HEK293 (cell line): ENCODE results near the gene SLC25A38.
A peak's percentile ranks its signal among the peaks of the same experiment; 100 is the strongest.

ENCODE experiments used
- EGR2 ChIP-seq: fragments of 450-650 bp; formaldehyde crosslinking; IDR thresholded peaks from 2 replicates; pipeline ENCODE4 v1.5.1; 2016; ENCODE audit warnings: low read depth, missing biosample characterization, missing genetic modification characterization
- GLI4 ChIP-seq: fragments of 450-650 bp; formaldehyde crosslinking; IDR thresholded peaks from 2 replicates; pipeline ENCODE4 v1.5.1; 2016; ENCODE audit warnings: missing biosample characterization, missing genetic modification characterization
- IKZF3 ChIP-seq: fragments of 450-650 bp; IDR thresholded peaks from 2 replicates; pipeline ENCODE4 v1.5.0; 2018; ENCODE audit warnings: missing biosample characterization, mild to moderate bottlenecking, missing genetic modification characterization, moderate library complexity
- KLF16 ChIP-seq: fragments of 450-650 bp; formaldehyde crosslinking; IDR thresholded peaks from 2 replicates; pipeline ENCODE4 v1.5.1; 2017; ENCODE audit warnings: missing biosample characterization, missing genetic modification characterization
- PRDM1 ChIP-seq: fragments of 450-650 bp; formaldehyde crosslinking; IDR thresholded peaks from 2 replicates; pipeline ENCODE4; 2016; ENCODE audit warnings: missing biosample characterization, missing genetic modification characterization
- PRDM2 ChIP-seq: fragments of 450-650 bp; formaldehyde crosslinking; IDR thresholded peaks from 2 replicates; pipeline ENCODE4 v1.5.1; 2016; ENCODE audit warnings: missing biosample characterization, missing genetic modification characterization, borderline replicate concordance
- SP3 ChIP-seq: fragments of 450-650 bp; formaldehyde crosslinking; IDR thresholded peaks from 2 replicates; pipeline ENCODE4 v1.5.1; 2016; ENCODE audit warnings: missing biosample characterization, missing genetic modification characterization
- ZBTB44 ChIP-seq: fragments of 450-650 bp; IDR thresholded peaks from 2 replicates; pipeline ENCODE4 v1.5.1; 2018; ENCODE audit warnings: missing biosample characterization, mild to moderate bottlenecking, missing genetic modification characterization
- ZNF10 ChIP-seq: fragments of 450-650 bp; formaldehyde crosslinking; IDR thresholded peaks from 2 replicates; pipeline ENCODE4 v1.5.1; 2017; ENCODE audit warnings: missing biosample characterization, missing genetic modification characterization
- ZNF146 ChIP-seq: fragments of 450-650 bp; formaldehyde crosslinking; IDR thresholded peaks from 2 replicates; pipeline ENCODE4 v1.5.1; 2016; ENCODE audit warnings: missing biosample characterization, missing genetic modification characterization
- ZNF157 ChIP-seq: fragments of 450-650 bp; formaldehyde crosslinking; IDR thresholded peaks from 2 replicates; pipeline ENCODE4 v1.5.1; 2016; ENCODE audit warnings: missing biosample characterization, missing genetic modification characterization
- ZNF175 ChIP-seq: fragments of 450-650 bp; formaldehyde crosslinking; IDR thresholded peaks from 2 replicates; pipeline ENCODE4 v1.5.1; 2016; ENCODE audit warnings: missing biosample characterization, missing genetic modification characterization
- ZNF223 ChIP-seq: fragments of 450-650 bp; formaldehyde crosslinking; IDR thresholded peaks from 2 replicates; pipeline ENCODE4 v1.5.1; 2016; ENCODE audit warnings: missing biosample characterization, missing genetic modification characterization
- ZNF280D ChIP-seq: fragments of 450-650 bp; formaldehyde crosslinking; IDR thresholded peaks from 2 replicates; pipeline ENCODE4 v1.5.1; 2016; ENCODE audit warnings: missing biosample characterization, missing genetic modification characterization
- ZNF302 ChIP-seq: fragments of 450-650 bp; formaldehyde crosslinking; IDR thresholded peaks from 2 replicates; pipeline ENCODE4 v1.5.1; 2016; ENCODE audit warnings: missing biosample characterization, missing genetic modification characterization, low read depth
- ZNF354C ChIP-seq: fragments of 450-650 bp; formaldehyde crosslinking; IDR thresholded peaks from 2 replicates; pipeline ENCODE4 v1.5.1; 2016; ENCODE audit warnings: missing biosample characterization, missing genetic modification characterization, low read depth, borderline replicate concordance
- ZNF37A ChIP-seq: fragments of 450-650 bp; IDR thresholded peaks from 2 replicates; pipeline ENCODE4 v1.5.1; 2018; ENCODE audit warnings: missing biosample characterization, missing genetic modification characterization
- ZNF423 ChIP-seq: fragments of 450-650 bp; formaldehyde crosslinking; IDR thresholded peaks from 2 replicates; pipeline ENCODE4 v1.5.1; 2016; ENCODE audit warnings: missing biosample characterization, missing genetic modification characterization
- ZNF548 ChIP-seq: fragments of 450-650 bp; formaldehyde crosslinking; IDR thresholded peaks from 2 replicates; pipeline ENCODE4 v1.5.1; 2016; ENCODE audit warnings: missing biosample characterization, missing genetic modification characterization
- ZNF571 ChIP-seq: fragments of 450-650 bp; formaldehyde crosslinking; IDR thresholded peaks from 2 replicates; pipeline ENCODE4 v1.5.0; 2017; ENCODE audit warnings: missing biosample characterization, missing genetic modification characterization
- ZNF585B ChIP-seq: fragments of 450-650 bp; formaldehyde crosslinking; IDR thresholded peaks from 2 replicates; pipeline ENCODE4 v1.5.1; 2016; ENCODE audit warnings: missing biosample characterization, missing genetic modification characterization
- ZNF776 ChIP-seq: fragments of 450-650 bp; formaldehyde crosslinking; IDR thresholded peaks from 2 replicates; pipeline ENCODE4 v1.5.0; 2017; ENCODE audit warnings: missing biosample characterization, missing genetic modification characterization, borderline replicate concordance
- TF ChIP-seq, protein P1 (sequence below): fragments of 450-650 bp; formaldehyde crosslinking; IDR thresholded peaks from 2 replicates; pipeline ENCODE4 v1.5.1; 2016; ENCODE audit warnings: missing biosample characterization, missing genetic modification characterization
- TF ChIP-seq, protein P2 (sequence below): fragments of 450-650 bp; formaldehyde crosslinking; IDR thresholded peaks from 2 replicates; pipeline ENCODE4 v1.5.1; 2016; ENCODE audit warnings: missing biosample characterization, missing genetic modification characterization, low read depth

Gene SLC25A38

DNA sequence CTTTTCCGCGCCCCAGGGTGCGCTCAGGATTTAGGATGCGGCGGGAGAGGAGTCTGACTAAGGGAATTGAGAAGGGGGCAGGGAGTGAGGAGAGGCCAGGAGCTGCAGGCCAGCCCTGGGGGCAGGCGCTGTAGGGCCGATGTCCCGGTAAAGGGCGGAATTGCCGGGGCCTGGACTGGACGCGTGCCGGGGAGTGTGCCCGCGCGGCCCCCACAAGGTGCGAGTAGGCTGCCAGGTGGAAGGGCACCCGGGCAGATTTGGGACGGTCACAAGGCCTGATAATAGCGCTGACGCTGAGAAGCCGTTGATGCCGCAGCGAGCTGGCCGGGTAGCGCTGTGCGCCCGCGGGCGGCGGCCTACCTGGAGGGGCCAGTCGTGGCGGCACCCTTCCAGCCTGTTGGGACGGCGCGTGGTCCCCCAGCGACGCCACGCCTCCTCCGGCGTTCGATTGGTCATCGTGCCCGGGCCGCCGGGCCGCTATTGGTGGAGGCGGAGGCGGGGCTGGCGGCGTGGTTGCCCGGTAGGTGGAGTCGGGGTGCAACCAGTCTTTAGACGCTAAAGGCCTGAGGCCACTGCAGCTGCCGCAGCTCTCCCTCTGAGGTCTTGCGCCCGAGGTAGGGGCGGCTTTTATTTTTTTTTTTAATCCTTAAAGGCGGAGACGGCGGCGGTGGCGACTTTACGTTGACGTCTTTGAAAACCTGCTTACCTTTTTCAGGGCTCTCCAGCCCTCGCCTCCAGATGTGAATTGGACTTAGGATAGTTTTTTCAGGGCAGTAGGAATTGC, 903 bp downstream of the SLC25A38 start (continued):
- TF ChIP-seq PRDM2 (tag by site-specific recombination) (no peak), SP3 (tag by site-specific recombination) (peak; percentile 67), ZNF354C (no peak), ZNF776 (no peak), ZNF571 (tag by site-specific recombination) (no peak), ZNF423 (0 out of 2 replicates have a peak, but pooled peaks have one; percentile 63), ZNF37A (tag by site-specific recombination) (no peak), ZNF548 (tag by site-specific recombination) (no peak), ZNF280D (tag by site-specific recombination) (no peak), EGR2 (tag by site-specific recombination) (no peak), ZNF585B (tag by site-specific recombination) (no peak), ZNF10 (no peak), KLF16 (tag by site-specific recombination) (0 out of 2 replicates have a peak, but pooled peaks have one; percentile 39), ZNF157 (tag by site-specific recombination) (no peak), ZNF146 (tag by site-specific recombination) (no peak), GLI4 (tag by site-specific recombination) (no peak), ZNF223 (no peak), PRDM1 (tag by site-specific recombination) (no peak), IKZF3 (no peak), ZNF175 (tag by site-specific recombination) (no peak), ZBTB44 (no peak), ZNF302 (tag by site-specific recombination) (no peak)
- TF ChIP-seq, protein P1, sequence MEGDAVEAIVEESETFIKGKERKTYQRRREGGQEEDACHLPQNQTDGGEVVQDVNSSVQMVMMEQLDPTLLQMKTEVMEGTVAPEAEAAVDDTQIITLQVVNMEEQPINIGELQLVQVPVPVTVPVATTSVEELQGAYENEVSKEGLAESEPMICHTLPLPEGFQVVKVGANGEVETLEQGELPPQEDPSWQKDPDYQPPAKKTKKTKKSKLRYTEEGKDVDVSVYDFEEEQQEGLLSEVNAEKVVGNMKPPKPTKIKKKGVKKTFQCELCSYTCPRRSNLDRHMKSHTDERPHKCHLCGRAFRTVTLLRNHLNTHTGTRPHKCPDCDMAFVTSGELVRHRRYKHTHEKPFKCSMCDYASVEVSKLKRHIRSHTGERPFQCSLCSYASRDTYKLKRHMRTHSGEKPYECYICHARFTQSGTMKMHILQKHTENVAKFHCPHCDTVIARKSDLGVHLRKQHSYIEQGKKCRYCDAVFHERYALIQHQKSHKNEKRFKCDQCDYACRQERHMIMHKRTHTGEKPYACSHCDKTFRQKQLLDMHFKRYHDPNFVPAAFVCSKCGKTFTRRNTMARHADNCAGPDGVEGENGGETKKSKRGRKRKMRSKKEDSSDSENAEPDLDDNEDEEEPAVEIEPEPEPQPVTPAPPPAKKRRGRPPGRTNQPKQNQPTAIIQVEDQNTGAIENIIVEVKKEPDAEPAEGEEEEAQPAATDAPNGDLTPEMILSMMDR (tag by site-specific recombination), result peak; percentile 41
- TF ChIP-seq, protein P2, sequence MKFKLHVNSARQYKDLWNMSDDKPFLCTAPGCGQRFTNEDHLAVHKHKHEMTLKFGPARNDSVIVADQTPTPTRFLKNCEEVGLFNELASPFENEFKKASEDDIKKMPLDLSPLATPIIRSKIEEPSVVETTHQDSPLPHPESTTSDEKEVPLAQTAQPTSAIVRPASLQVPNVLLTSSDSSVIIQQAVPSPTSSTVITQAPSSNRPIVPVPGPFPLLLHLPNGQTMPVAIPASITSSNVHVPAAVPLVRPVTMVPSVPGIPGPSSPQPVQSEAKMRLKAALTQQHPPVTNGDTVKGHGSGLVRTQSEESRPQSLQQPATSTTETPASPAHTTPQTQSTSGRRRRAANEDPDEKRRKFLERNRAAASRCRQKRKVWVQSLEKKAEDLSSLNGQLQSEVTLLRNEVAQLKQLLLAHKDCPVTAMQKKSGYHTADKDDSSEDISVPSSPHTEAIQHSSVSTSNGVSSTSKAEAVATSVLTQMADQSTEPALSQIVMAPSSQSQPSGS, result no peak
